Measurements from ENCODE around the gene GMPR2.

GRCh38 chr14:24234095-24235005 lies 1.6 kb downstream of the GMPR2 start:
- no peak for TF ChIP-seq ZNF274 (CRISPR knock-in tag; IDR thresholded peaks at IDR 0.05)
- TF ChIP-seq AKNA (CRISPR knock-in tag; IDR thresholded peaks at IDR 0.05; ENCODE audit: borderline replicate concordance), result no peak
- TF ChIP-seq CTCF (CRISPR knock-in tag; IDR thresholded peaks at IDR 0.05), result no peak
- no peak for TF ChIP-seq MAFK (conservative IDR thresholded peaks at IDR 0.05 in 1 of 2, IDR thresholded peaks at IDR 0.05 in 1 of 2; ENCODE audit: low read length in 2 of 2)
- no peak for TF ChIP-seq ZFP41 (CRISPR knock-in tag; IDR thresholded peaks at IDR 0.05; ENCODE audit: borderline replicate concordance)
- no peak for TF ChIP-seq NRL (CRISPR knock-in tag; IDR thresholded peaks at IDR 0.05; ENCODE audit: borderline replicate concordance)
- TF ChIP-seq EZH2 (conservative IDR thresholded peaks at IDR 0.05; ENCODE audit: low read depth, low read length), result no peak
- TF ChIP-seq EP300 (IDR thresholded peaks at IDR 0.05; ENCODE audit: low read depth in 2 of 2, low read length in 2 of 2), result no peak
- no peak for TF ChIP-seq EP300 (CRISPR knock-in tag; IDR thresholded peaks at IDR 0.05; ENCODE audit: borderline replicate concordance)
- TF ChIP-seq BHLHE40 (IDR thresholded peaks at IDR 0.05; ENCODE audit: low read length), result no peak
